Left lung (tissue), 10 donors: ENCODE data around the gene CRIP3. TPM values are rescaled to one million over a fixed set of nuclear protein-coding genes. Genes with fewer than 3 reads are reported as not detected.
"Not testable (repeated sequence)": the region's sequence is repeated elsewhere in the genome, so short reads cannot be mapped to it uniquely, and the experiment has no call there.

Experiments used
- ATAC-seq: fragments of 200-7000 bp; cut with Tn5 transposase; one replicate; pipeline ENCODE4 v1.9.1; 2020; ENCODE audit warnings: moderate library complexity
- DNase-seq, 4 donors: peaks; one replicate each; pipeline ENCODE4 v3.0.0-alpha.2; 2013 to 2020
- H3K27ac ChIP-seq, 2 donors: fragments of 200-600 bp; sonication (generic) in 1 of 2; one replicate each; pipeline versions ENCODE4 v1.5.0 to v1.8.0; 2020 to 2021
- H3K27me3 ChIP-seq, 2 donors: fragments of 200-600 bp; sonication (generic) in 1 of 2; one replicate each; pipeline versions ENCODE4 v1.5.0 to v1.8.0; 2020 to 2021
- H3K36me3 ChIP-seq, 2 donors: fragments of 200-600 bp; sonication (generic) in 1 of 2; one replicate each; pipeline versions ENCODE4 v1.5.0 to v1.8.0; 2020 to 2021
- H3K4me1 ChIP-seq, 2 donors: fragments of 200-600 bp; one replicate each; pipeline ENCODE4 v1.8.0; 2021
- H3K4me3 ChIP-seq, 2 donors: fragments of 200-600 bp; sonication (generic) in 1 of 2; one replicate each; pipeline versions ENCODE4 v1.5.0 to v1.8.0; 2020 to 2021; ENCODE audit warnings: mild to moderate bottlenecking in 1 of 2
- H3K9me3 ChIP-seq, 2 donors: fragments of 200-600 bp; sonication (generic) in 1 of 2; one replicate each; pipeline versions ENCODE4 v1.5.0 to v1.8.0; 2020 to 2021
- CTCF ChIP-seq, 2 donors: fragments of 200-600 bp; sonication (generic) in 1 of 2; IDR thresholded peaks; one replicate each; pipeline versions ENCODE4 v1.5.0 to v1.8.0; 2021; ENCODE audit warnings: antibody characterized with exemption in 2 of 2
- intact Hi-C, 2 donors: fragments of 100-400 bp; cut with DNase I; formaldehyde crosslinking; loops; one replicate each; pipeline versions ENCODE4 v1.11.2 to v1.14.2; 2022
- polyA plus RNA-seq, 6 donors: library from polyadenylated mRNA; unstranded; fragments of 120-200 nt; gene quantifications; one replicate each; pipeline ENCODE4 v1.2.1, GENCODE V29; 2013; ENCODE audit not compliant: insufficient read length in 6 of 6
- total RNA-seq, 2 donors: library from RNA; stranded (reverse); fragmentation: NEBNext Ultra II Directional; extraction: Animal tissue kit (Norgen Biotek cat#: 25700); gene quantifications; one replicate each; pipeline ENCODE4 v1.2.1, GENCODE V29; 2021
- donor health status: DM: no; HTN: yes; CAD: no.
- donor health status: DM: no; HTN: no; CAD: no.

Gene CRIP3
- total and polyA plus RNA-seq, 8 donors = 0.52 to 7.6 (median 3.8) TPM

DNA sequence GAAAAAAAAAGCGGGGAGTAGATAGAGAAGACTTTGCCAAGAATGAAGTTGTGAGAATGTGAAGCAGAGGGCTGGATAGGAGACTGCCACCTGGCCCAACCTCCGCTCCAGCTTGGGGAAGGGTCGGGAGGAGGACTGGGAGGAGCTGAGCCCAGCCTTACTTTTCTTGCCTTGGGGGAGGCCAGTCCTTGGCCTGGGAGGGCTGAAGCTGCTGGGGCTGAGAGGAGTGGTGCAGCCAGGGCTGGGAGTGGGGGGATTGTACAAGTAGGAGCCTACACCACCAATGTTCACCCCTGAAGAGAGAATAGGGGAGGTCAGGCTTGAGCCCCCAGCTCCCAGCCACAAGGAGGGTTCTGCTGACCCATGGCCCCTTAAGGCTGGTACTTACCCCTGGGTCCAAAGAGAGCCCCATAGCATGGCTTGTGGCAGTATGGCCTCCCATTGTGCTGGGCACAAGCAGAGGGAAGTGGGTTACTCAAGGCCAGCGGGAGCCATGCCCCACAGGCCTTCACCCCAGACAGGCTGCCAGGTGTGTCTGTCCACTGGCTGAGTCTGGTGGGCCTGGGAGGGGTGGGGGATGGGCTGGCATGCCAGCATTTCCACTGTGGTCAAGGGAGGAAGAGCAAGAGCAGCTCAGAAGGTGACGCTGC, 1.1 kb downstream of the CRIP3 start:
- ATAC-seq = no peak
- H3K4me1 ChIP-seq = peaks cover 0 to 33% of the 10 kb centered on the region in 2 donors
- intact Hi-C loops = no loop called here

GRCh38 chr6:43306086-43306485, 2.5 kb downstream of the CRIP3 start:
- intact Hi-C loops = no loop called here
- ATAC-seq = no peak

More for the DNA sequence above, 1.1 kb downstream of the CRIP3 start:
- H3K27me3 ChIP-seq = peaks cover 0 to 28% of the 10 kb centered on the region in 2 donors
- H3K4me3 ChIP-seq = no peak overlapping the region
- no peaks in the 10 kb centered on the region for H3K9me3 ChIP-seq
- DNase-seq = no peak
- H3K36me3 ChIP-seq = no peaks in the 10 kb centered on the region
- no peak for TF ChIP-seq CTCF (IDR thresholded peaks at IDR 0.05)
- H3K27ac ChIP-seq = no peak overlapping the region

GRCh38 chr6:43304882-43305281, 3.7 kb downstream of the CRIP3 start:
- intact Hi-C loops = no loop called here
- no peak overlapping the region for H3K4me3 ChIP-seq
- DNase-seq (no peak), ATAC-seq (no peak)
- peaks cover 0 to 11% of the 10 kb centered on the region in 2 donors for H3K4me1 ChIP-seq
- H3K27me3 ChIP-seq = peaks cover 0 to 44% of the 10 kb centered on the region in 2 donors
- H3K27ac ChIP-seq = no peak overlapping the region
- H3K9me3 ChIP-seq = no peaks in the 10 kb centered on the region
- H3K36me3 ChIP-seq = no peaks in the 10 kb centered on the region
- no peak for TF ChIP-seq CTCF (IDR thresholded peaks at IDR 0.05)

More at GRCh38 chr6:43306086-43306485, 2.5 kb downstream of the CRIP3 start:
- Histone ChIP-seq H3K27ac (no peak overlapping the region), H3K36me3 (no peaks in the 10 kb centered on the region), H3K27me3 (peaks cover 0 to 34% of the 10 kb centered on the region in 2 donors), H3K4me1 (peaks cover 0 to 18% of the 10 kb centered on the region in 2 donors), H3K4me3 (no peak overlapping the region), H3K9me3 (no peaks in the 10 kb centered on the region)
- TF ChIP-seq CTCF (IDR thresholded peaks at IDR 0.05) = no peak
- no peak for DNase-seq

DNA sequence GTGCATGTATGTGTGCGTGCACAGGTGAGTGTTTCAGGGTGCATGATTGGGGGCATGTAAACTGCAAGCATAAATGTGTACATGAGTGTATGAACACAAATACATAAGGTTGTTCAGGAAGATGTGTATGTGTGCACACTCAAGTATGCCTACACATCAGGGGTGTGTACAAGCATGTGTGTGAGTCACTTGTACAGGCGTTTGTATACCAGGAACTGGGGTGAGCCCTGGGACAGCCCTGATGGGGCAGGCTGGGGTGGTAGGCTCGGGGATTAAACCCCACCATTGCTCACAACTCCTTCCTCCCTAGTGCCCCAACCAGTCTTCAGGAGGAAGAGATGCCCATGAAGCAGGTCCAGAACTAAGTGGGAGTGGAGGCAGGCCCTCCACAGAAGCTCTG, 4.3 kb downstream of the CRIP3 start:
- no peak for TF ChIP-seq CTCF (IDR thresholded peaks at IDR 0.05)
- no peak overlapping the region for H3K4me3 ChIP-seq
- H3K36me3 ChIP-seq = no peaks in the 10 kb centered on the region
- H3K9me3 ChIP-seq = no peaks in the 10 kb centered on the region
- H3K27ac ChIP-seq = no peak overlapping the region
- DNase-seq (no peak), ATAC-seq (no peak)
- peaks cover 0 to 44% of the 10 kb centered on the region in 2 donors for H3K27me3 ChIP-seq
- intact Hi-C loops = no loop called here
- H3K4me1 ChIP-seq = peaks cover 0 to 11% of the 10 kb centered on the region in 2 donors

DNA sequence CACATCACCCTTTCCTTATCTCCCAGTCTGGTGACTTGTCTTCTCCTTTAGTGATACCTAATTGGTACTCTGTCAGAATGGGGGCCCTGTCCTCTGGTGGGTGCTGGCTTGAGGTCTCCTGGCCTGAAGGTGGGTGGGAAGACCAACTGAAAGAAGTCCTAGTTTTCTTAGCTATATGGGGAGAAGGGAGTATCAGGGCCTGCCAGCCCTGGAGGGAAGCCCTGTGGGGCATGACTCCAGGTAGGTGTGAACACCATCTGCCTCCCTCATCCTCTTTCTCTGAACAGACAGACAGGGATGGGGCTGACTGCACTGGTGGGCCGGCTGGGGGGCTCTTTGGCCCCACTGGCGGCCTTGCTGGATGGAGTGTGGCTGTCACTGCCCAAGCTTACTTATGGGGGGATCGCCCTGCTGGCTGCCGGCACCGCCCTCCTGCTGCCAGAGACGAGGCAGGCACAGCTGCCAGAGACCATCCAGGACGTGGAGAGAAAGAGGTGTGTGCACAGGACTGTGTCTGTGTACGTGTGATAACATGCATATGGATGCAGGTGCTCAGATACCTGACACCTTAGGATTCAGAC, 4.8 kb downstream of the CRIP3 start:
- Histone ChIP-seq H3K27ac (no peak overlapping the region), H3K27me3 (peaks cover 0 to 45% of the 10 kb centered on the region in 2 donors), H3K4me1 (peaks cover 0 to 8% of the 10 kb centered on the region in 2 donors), H3K36me3 (no peaks in the 10 kb centered on the region), H3K4me3 (no peak overlapping the region), H3K9me3 (no peaks in the 10 kb centered on the region)
- ATAC-seq = no peak
- intact Hi-C loops = no loop called here
- no peak for TF ChIP-seq CTCF (IDR thresholded peaks at IDR 0.05)
- DNase-seq = no peak

GRCh38 chr6:43303006-43303405, 5.6 kb downstream of the CRIP3 start:
- H3K9me3 ChIP-seq, H3K4me1 ChIP-seq, H3K4me3 ChIP-seq, H3K36me3 ChIP-seq, H3K27ac ChIP-seq, DNase-seq, intact Hi-C loops, ATAC-seq: not testable (repeated sequence)
- H3K27me3 ChIP-seq = peaks cover 0 to 45% of the 10 kb centered on the region in 2 donors
